Fibroblast of villous mesenchyme (primary cell): Measurements from ENCODE around the gene CTU2. TPM values are rescaled to one million over a fixed set of nuclear protein-coding genes. Genes with fewer than 3 reads are reported as not detected.

Experiments used
- DNase-seq: peaks from one replicate; pipeline ENCODE4 v3.0.0-alpha.2; 2010; ENCODE audit warnings: low read depth
- H3K4me3 ChIP-seq: 2 replicates; pipeline ENCODE4 v1.5.1; 2011; ENCODE audit warnings: low read depth, mild to moderate bottlenecking, low read length
- total RNA-seq: library from RNA; depleted of rRNA; stranded (reverse); fragments of >200 nt; gene quantifications from 2 replicates; pipeline ENCODE4 v1.2.3, GENCODE V29; 2012
- TF ChIP-seq, protein P1 (sequence below): IDR thresholded peaks from 2 replicates; pipeline ENCODE4 v1.5.1; 2012; ENCODE audit warnings: low read depth, mild to moderate bottlenecking, low read length; ENCODE audit not compliant: insufficient read depth

Gene CTU2
- total RNA-seq, 1 donor, result 19.4 TPM

DNA sequence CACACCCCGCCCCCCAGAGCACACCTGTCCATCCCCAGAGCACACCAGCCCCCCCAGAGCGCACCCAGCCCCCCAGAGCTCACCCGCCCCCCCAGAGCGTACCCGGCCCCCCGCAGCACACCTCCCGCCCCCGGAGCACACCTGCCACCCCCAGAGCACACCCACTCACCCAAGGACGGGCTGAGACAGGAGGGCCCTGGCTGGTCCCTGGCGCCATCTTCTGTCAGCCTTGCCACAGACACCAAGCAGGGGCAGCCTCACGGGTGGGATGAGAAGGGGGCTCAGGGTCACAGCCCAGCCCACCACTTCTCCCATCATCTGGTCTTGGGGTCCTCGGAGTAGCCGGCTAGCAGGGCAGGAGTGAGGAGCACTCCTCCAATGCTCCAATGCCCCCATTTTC lies 46.9 kb downstream of the CTU2 start:
- TF ChIP-seq, protein P1, sequence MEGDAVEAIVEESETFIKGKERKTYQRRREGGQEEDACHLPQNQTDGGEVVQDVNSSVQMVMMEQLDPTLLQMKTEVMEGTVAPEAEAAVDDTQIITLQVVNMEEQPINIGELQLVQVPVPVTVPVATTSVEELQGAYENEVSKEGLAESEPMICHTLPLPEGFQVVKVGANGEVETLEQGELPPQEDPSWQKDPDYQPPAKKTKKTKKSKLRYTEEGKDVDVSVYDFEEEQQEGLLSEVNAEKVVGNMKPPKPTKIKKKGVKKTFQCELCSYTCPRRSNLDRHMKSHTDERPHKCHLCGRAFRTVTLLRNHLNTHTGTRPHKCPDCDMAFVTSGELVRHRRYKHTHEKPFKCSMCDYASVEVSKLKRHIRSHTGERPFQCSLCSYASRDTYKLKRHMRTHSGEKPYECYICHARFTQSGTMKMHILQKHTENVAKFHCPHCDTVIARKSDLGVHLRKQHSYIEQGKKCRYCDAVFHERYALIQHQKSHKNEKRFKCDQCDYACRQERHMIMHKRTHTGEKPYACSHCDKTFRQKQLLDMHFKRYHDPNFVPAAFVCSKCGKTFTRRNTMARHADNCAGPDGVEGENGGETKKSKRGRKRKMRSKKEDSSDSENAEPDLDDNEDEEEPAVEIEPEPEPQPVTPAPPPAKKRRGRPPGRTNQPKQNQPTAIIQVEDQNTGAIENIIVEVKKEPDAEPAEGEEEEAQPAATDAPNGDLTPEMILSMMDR, result no peak
- no peak for DNase-seq

DNA sequence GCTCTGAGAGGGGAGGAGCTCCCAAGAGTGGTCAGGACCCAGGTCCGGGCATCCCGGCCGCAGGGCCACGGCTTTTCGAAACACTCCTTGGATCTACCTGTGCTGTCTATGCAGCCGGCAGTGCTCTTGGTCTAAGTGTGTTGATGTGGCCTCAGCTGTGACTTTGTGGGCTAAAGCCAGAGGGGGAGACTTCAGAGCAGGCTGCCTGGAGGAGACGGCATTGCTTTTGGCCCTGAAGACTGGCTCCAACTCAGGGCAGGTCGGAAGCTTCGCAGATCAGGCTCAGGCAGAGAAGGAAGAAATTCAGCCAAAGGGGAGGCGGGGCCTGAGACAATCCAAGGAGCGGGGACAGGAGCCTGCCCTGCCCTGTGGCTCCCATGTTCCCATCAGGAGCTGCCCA lies 47.3 kb downstream of the CTU2 start:
- H3K4me3 ChIP-seq, result no peak overlapping the region
- DNase-seq, result no peak
- TF ChIP-seq, protein P1, result no peak

More for the DNA sequence above, 46.9 kb downstream of the CTU2 start:
- no peak overlapping the region for H3K4me3 ChIP-seq

DNA sequence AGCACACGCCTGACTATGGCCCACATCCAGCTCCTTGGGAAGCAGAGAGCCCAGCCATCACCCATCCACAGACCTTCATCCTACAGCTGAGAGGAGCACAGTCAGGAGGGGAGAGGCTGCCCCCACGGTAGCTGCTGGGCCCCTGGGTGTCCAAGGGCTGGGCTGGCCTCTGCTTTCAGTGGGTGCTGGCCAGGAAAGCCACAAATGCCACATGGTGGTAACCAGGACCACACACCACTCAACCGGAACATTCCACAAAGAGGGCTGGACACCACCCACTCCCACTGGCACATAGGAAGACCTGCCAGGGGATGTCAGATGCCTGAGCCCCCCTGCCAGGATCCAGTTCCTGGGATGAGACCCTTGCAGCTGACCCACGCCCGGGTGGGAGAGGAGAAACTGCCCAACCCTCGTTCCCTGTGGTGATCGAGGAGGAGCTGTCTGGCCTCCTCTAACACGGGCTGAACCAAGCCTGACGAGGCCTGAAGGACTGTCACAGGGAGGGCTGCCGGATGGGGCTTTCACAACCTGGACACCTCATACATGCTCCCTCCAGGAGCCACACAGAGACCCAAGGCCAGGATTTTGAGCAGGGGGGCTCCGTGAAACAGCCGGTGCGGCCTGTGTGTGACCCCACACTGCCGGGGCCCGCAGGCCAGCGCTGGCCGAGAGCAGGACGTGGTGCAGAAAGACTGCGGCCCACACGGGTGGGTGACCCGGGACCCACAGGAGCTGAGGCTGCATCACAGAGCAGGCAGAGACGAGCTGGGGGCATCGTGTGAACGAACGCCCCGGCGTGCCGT lies 48.0 kb downstream of the CTU2 start:
- DNase-seq, result no peak
- TF ChIP-seq, protein P1, result no peak
- H3K4me3 ChIP-seq, result no peak overlapping the region

DNA sequence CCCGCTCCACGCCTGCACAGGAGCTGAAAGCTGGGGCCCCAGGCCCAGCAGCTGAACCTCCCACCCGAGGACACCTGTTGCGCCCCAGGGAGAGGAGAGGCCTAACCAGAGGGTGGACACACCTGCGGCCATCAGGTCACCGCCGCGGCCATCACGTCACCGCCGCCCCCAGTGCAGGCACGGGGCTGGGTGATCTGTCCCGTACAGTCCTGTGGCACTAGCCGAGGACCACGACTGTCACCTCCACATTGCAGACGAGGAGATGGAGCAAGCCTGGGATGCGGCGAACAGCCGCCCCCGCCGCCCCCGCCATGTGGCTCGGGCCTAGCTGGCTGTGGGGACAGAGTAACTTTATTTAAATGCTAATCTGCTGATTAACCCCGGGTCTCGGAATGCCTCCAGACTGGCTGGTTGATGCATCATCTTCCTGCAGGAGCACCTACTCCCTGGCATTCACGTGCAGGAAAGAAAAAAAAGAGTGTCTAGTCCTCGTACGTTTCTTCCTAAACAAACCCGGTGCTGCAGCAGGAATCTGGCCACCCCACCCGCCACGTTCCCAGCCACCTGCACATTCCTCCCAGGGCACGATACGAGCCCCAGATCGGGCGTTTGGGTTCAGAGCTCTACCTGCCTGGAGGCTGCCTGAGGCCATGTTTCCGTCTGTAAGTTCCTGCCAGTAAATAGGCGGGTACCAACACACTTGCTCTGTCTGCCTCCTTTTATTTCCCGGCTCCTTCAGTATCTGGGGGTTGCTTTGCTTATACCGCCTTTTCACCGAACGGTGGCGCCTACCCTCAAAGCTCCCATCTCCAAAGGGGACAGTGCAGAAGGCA lies 48.8 kb downstream of the CTU2 start:
- peak; percentile 46 for DNase-seq
- H3K4me3 ChIP-seq, result no peak overlapping the region
- TF ChIP-seq, protein P1, result peak; percentile 45

DNA sequence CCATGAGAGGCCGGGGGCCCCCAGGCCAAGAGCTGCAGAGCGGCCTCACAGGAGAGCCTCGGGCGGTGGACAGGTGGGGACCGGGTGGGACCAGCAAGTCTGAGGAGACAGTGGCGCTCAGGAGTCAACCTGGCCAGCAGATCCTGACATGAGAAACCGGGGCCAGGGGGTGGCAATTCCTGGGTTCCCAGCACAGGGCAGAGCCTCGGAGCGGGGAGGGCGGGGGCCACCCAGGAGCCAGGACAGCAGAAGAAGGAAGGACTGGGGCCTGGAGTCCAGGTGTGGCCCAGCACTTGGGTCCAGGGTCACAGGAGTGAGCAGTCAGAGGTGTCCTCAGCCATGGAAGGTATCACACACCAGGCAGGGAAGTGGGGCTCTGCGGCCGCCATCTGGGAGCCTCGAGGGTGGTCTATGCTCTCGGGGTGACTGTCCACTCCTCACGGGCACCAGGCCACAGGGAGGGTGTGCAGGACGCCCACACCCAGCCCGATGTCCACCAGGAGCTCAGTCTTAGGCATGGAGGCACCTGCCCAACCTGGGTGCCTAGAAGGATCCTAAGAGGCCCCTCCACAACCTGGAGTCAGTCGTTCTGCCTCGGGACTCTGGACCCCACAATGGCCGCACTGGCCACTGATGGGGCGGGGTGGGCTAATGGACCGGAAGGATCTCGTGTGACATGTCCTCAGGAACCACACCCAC lies 49.6 kb downstream of the CTU2 start:
- H3K4me3 ChIP-seq, result no peak overlapping the region
- TF ChIP-seq, protein P1, result no peak
- no peak for DNase-seq

DNA sequence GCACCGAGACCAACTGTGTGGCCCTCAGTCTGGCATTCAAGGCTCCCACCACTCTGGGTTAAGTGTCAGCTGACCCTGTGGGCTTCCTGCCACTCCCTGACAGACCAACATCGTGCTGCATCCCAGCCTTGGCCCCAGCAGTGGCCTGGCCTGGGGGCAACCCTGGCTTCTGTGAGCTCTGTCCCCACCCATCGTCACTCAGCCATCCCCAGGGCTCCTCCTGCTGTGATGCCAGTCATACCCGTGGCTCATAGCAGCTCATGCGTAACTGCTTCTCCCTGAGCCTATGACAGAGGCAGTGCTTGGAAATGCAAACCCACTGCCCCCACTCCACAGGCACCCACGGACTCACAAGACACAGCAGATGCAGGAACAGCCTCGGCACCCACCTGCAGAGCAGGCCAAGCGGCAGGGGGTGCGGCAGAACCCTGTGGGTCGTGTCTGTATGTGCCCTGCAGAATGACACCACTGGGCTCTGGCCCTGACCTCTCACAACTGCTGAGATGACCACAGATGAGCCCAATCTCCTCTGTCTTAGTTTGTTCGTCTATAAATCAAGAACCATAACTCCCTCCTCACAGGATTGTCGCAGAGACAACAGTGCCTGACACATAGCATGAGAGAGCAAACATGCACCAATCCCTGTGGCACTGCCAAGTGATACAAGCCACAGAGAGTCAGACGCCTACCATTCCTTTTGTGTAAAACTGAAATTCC lies 52.1 kb downstream of the CTU2 start:
- TF ChIP-seq, protein P1, result no peak
- H3K4me3 ChIP-seq, result no peak overlapping the region
- no peak for DNase-seq
